Measurements from ENCODE around the gene MYO10. TPM values are rescaled to one million over a fixed set of nuclear protein-coding genes. Genes with fewer than 3 reads are reported as not detected.

Gene MYO10
- total RNA-seq, 2 experiments from 2014 or later = 0.03 to 1.7 TPM

- no peak overlapping the region for H2AFZ ChIP-seq (ENCODE audit: low read length)
- intact Hi-C loops (cut with micrococcal nuclease; ENCODE audit: unreplicated experiment) = no loop called here
- no peak overlapping the region for H3K4me3 ChIP-seq (ENCODE audit: low read depth, low read length, poor library complexity, severe bottlenecking)
- H4K20me1 ChIP-seq (ENCODE audit: insufficient read depth, low read length) = no peaks in the 10 kb centered on the region
- TF ChIP-seq EZH2phosphoT487 (IDR thresholded peaks at IDR 0.05; ENCODE audit: borderline replicate concordance, low read depth, low read length) (no peak), CTCF (conservative IDR thresholded peaks at IDR 0.05; ENCODE audit: low read length) (no peak)
- H3K27ac ChIP-seq (ENCODE audit: low read depth, low read length, poor library complexity, severe bottlenecking) = no peak overlapping the region
- H3K4me1 ChIP-seq (ENCODE audit: insufficient read depth, low read length, poor library complexity, severe bottlenecking) = no peaks in the 10 kb centered on the region
- CTCF ChIA-PET (ENCODE audit: unreplicated experiment) = no interaction called here
- H3K36me3 ChIP-seq (ENCODE audit: insufficient read depth, low read length) = no peaks in the 10 kb centered on the region
- no peak for DNase-seq (ENCODE audit: low spot score)
- POLR2A ChIA-PET = interaction anchor here (0.5 to 1.5 kb wide), 3 partner anchors 10 to 328 kb away, joined by 3 to 7 read pairs (median 3); no protein-coding TSS in a partner anchor
- H3K79me2 ChIP-seq (ENCODE audit: insufficient read depth, low read depth, low read length) = no peaks in the 10 kb centered on the region
- H3K9me2 ChIP-seq (ENCODE audit: insufficient read depth, low read length) = no peaks in the 10 kb centered on the region
- no peaks in the 10 kb centered on the region for H3K9me3 ChIP-seq (ENCODE audit: low read length)
- H3K4me2 ChIP-seq (ENCODE audit: low read length) = no peak overlapping the region
- BruUV-seq (replicated peaks) = no TSS peak
Measured at GRCh38 chr5:16864631-16865131, 71.4 kb downstream of the MYO10 start.

- no peaks in the 10 kb centered on the region for H3K79me2 ChIP-seq (ENCODE audit: insufficient read depth, low read depth, low read length)
- H3K36me3 ChIP-seq (ENCODE audit: insufficient read depth, low read length) = no peaks in the 10 kb centered on the region
- DNase-seq (ENCODE audit: low spot score) = no peak
- ChIA-PET CTCF (ENCODE audit: unreplicated experiment) (no interaction called here), POLR2A (interaction anchor here (1.5 kb wide), 1 partner anchor 9 kb away, joined by 7 read pairs; no protein-coding TSS in a partner anchor)
- no peaks in the 10 kb centered on the region for H3K9me3 ChIP-seq (ENCODE audit: low read length)
- no peaks in the 10 kb centered on the region for H3K9me2 ChIP-seq (ENCODE audit: insufficient read depth, low read length)
- TF ChIP-seq EZH2phosphoT487 (IDR thresholded peaks at IDR 0.05; ENCODE audit: borderline replicate concordance, low read depth, low read length) = no peak
- no peak for TF ChIP-seq CTCF (conservative IDR thresholded peaks at IDR 0.05; ENCODE audit: low read length)
- no peak overlapping the region for H3K4me2 ChIP-seq (ENCODE audit: low read length)
- no peaks in the 10 kb centered on the region for H3K4me1 ChIP-seq (ENCODE audit: insufficient read depth, low read length, poor library complexity, severe bottlenecking)
- no peaks in the 10 kb centered on the region for H4K20me1 ChIP-seq (ENCODE audit: insufficient read depth, low read length)
- H3K27ac ChIP-seq (ENCODE audit: low read depth, low read length, poor library complexity, severe bottlenecking) = no peak overlapping the region
- H3K4me3 ChIP-seq (ENCODE audit: low read depth, low read length, poor library complexity, severe bottlenecking) = no peak overlapping the region
- BruUV-seq (replicated peaks) = no TSS peak
- no peak overlapping the region for H2AFZ ChIP-seq (ENCODE audit: low read length)
- intact Hi-C loops (cut with micrococcal nuclease; ENCODE audit: unreplicated experiment) = no loop called here
Measured at GRCh38 chr5:16863469-16863946, 72.6 kb downstream of the MYO10 start.

- no peaks in the 10 kb centered on the region for H4K20me1 ChIP-seq (ENCODE audit: insufficient read depth, low read length)
- no peak for TF ChIP-seq CTCF (conservative IDR thresholded peaks at IDR 0.05; ENCODE audit: low read length)
- TF ChIP-seq EZH2phosphoT487 (IDR thresholded peaks at IDR 0.05; ENCODE audit: borderline replicate concordance, low read depth, low read length) = no peak
- no peaks in the 10 kb centered on the region for H3K36me3 ChIP-seq (ENCODE audit: insufficient read depth, low read length)
- intact Hi-C loops (cut with micrococcal nuclease; ENCODE audit: unreplicated experiment) = no loop called here
- CTCF ChIA-PET (ENCODE audit: unreplicated experiment) = no interaction called here
- H3K4me3 ChIP-seq (ENCODE audit: low read depth, low read length, poor library complexity, severe bottlenecking) = no peak overlapping the region
- H3K27ac ChIP-seq (ENCODE audit: low read depth, low read length, poor library complexity, severe bottlenecking) = no peak overlapping the region
- H3K9me2 ChIP-seq (ENCODE audit: insufficient read depth, low read length) = no peaks in the 10 kb centered on the region
- H3K9me3 ChIP-seq (ENCODE audit: low read length) = no peaks in the 10 kb centered on the region
- H3K79me2 ChIP-seq (ENCODE audit: insufficient read depth, low read depth, low read length) = no peaks in the 10 kb centered on the region
- POLR2A ChIA-PET = interaction anchor here (0.6 kb wide), 1 partner anchor 20 kb away, joined by 3 read pairs; no protein-coding TSS in a partner anchor
- no TSS peak for BruUV-seq (replicated peaks)
- no peak overlapping the region for H3K4me2 ChIP-seq (ENCODE audit: low read length)
- no peak for DNase-seq (ENCODE audit: low spot score)
- no peak overlapping the region for H2AFZ ChIP-seq (ENCODE audit: low read length)
- H3K4me1 ChIP-seq (ENCODE audit: insufficient read depth, low read length, poor library complexity, severe bottlenecking) = no peaks in the 10 kb centered on the region
Measured at GRCh38 chr5:16862777-16863176, 73.3 kb downstream of the MYO10 start.

Measured in OCI-LY7 (cell line).